OCI-LY7 (cell line): ENCODE measurements around the gene HUNK.

Experiments used
- CTCF ChIP-seq: fragments of 200-600 bp; sonication (generic); conservative IDR thresholded peaks from 2 replicates; pipeline ENCODE4 v1.5.1; 2014; ENCODE audit warnings: mild to moderate bottlenecking, antibody characterized with exemption, low read length, moderate library complexity, mixed read lengths
- EZH2phosphoT487 ChIP-seq: fragments of 200-600 bp; sonication (generic); IDR thresholded peaks from 2 replicates; pipeline ENCODE4 v1.6.1; 2018; ENCODE audit warnings: low read depth, borderline replicate concordance, mild to moderate bottlenecking, mixed run types, antibody characterized with exemption, low read length, moderate library complexity, mixed read lengths

GRCh38 chr21:31945546-31945945 lies 72.7 kb downstream of the HUNK start:
- TF ChIP-seq CTCF (no peak), EZH2phosphoT487 (no peak)
